Mucosa of descending colon (tissue), 3 donors: ENCODE measurements around the gene ABHD2. TPM values are rescaled to one million over a fixed set of nuclear protein-coding genes. Genes with fewer than 3 reads are reported as not detected.
A peak's percentile ranks its signal among the peaks of the same experiment; 100 is the strongest.
"Not testable (repeated sequence)": the region's sequence is repeated elsewhere in the genome, so short reads cannot be mapped to it uniquely, and the experiment has no call there.

Source experiments
- ATAC-seq: fragments of 200-7000 bp; cut with Tn5 transposase; one replicate; pipeline ENCODE4 v1.9.1; 2020; ENCODE audit warnings: mild to moderate bottlenecking, moderate library complexity
- DNase-seq, 3 donors: peaks; one replicate each; pipeline ENCODE4 v3.0.0-alpha.2; 2020
- H3K36me3 ChIP-seq: fragments of 200-600 bp; one replicate; pipeline ENCODE4 v1.8.0; 2021; ENCODE audit warnings: low read depth, mild to moderate bottlenecking
- H3K4me1 ChIP-seq: fragments of 200-600 bp; one replicate; pipeline ENCODE4 v1.8.0; 2021; ENCODE audit warnings: low read depth, mild to moderate bottlenecking
- H3K4me3 ChIP-seq: fragments of 200-600 bp; one replicate; pipeline ENCODE4 v1.8.0; 2021; ENCODE audit warnings: mild to moderate bottlenecking
- H3K9me3 ChIP-seq: fragments of 200-600 bp; one replicate; pipeline ENCODE4 v1.8.0; 2021; ENCODE audit warnings: mild to moderate bottlenecking
- intact Hi-C, 2 donors: fragments of 100-400 bp; cut with DNase I in 1 of 2; cut with micrococcal nuclease in 1 of 2; formaldehyde crosslinking; loops; one replicate each; pipeline versions ENCODE4 v1.11.0 to v1.11.1; 2022; cut with DNase I, micrococcal nuclease
- total RNA-seq, 3 donors: library from RNA; stranded (reverse); fragmentation: NEBNext Ultra II Directional in 2 of 3; extraction: Animal tissue kit (Norgen Biotek cat#: 25700) in 2 of 3; gene quantifications; one replicate each; pipeline versions ENCODE4 v1.2.1 to v1.2.4, GENCODE V29; 2021 to 2023
- TF ChIP-seq, protein P1 (sequence below): fragments of 200-600 bp; IDR thresholded peaks from one replicate; pipeline ENCODE4 v1.8.0; 2022; ENCODE audit warnings: antibody characterized with exemption, mild to moderate bottlenecking
- donor health status: DM: no; HTN: no; CAD: no; lungs with moderate emphysema.
- donor health status: DM: no; HTN: no; CAD: no.
- donor health status: DM: no; HTN: yes; CAD: no.

The ABHD2 gene
- total RNA-seq, 3 donors from 2014 or later, result 82.2 to 156 (median 92.7) TPM

DNA sequence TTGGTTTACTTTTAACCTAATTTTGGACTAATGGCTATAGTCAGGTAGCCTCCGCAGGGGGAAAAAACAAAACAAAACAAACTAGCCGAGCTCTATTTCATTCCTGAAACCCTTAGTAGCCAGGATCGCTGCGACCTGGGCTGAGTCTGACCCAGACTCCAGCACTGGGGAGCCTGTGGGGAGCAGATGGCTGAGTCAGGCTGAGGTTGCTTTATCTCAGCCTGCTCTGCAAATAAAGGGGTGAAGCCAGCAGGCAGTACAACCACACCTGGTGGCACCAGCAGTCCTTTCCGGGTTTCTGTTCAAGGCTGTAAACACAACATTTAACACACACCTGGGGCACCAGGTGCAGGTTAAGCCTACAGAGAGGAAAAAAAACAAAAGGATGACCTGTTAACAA is 27.3 kb downstream of the ABHD2 start:
- TF ChIP-seq, protein P1, sequence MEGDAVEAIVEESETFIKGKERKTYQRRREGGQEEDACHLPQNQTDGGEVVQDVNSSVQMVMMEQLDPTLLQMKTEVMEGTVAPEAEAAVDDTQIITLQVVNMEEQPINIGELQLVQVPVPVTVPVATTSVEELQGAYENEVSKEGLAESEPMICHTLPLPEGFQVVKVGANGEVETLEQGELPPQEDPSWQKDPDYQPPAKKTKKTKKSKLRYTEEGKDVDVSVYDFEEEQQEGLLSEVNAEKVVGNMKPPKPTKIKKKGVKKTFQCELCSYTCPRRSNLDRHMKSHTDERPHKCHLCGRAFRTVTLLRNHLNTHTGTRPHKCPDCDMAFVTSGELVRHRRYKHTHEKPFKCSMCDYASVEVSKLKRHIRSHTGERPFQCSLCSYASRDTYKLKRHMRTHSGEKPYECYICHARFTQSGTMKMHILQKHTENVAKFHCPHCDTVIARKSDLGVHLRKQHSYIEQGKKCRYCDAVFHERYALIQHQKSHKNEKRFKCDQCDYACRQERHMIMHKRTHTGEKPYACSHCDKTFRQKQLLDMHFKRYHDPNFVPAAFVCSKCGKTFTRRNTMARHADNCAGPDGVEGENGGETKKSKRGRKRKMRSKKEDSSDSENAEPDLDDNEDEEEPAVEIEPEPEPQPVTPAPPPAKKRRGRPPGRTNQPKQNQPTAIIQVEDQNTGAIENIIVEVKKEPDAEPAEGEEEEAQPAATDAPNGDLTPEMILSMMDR, result no peak
- Histone ChIP-seq H3K36me3 (no peaks in the 10 kb centered on the region), H3K4me1 (peaks cover 54% of the 10 kb centered on the region), H3K4me3 (no peak overlapping the region), H3K9me3 (no peaks in the 10 kb centered on the region)
- DNase-seq, result peak; percentile 66 to 70 (median 68)
- ATAC-seq, result peak; percentile 75
- intact Hi-C loops, result no loop called here

DNA sequence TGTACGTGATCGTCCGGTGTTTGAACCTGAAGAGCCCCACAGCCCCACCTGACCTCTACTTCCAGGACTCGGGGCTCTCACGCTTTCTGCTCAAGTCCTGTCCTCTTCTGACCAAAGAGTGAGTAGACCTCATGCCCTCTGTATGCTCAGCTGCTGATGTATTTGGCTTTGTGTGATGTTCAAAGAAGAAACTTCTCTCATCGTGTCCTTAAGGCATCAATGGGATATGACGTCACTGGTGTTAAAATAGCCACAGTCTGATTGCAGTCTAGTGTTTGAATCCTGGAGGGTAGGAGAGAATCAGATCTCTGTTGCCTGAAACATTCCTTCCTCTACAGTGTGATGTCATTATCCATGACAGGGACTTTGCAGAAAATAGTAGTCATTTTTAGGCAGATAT is 28.1 kb downstream of the ABHD2 start:
- no peaks in the 10 kb centered on the region for H3K9me3 ChIP-seq
- TF ChIP-seq, protein P1, result no peak
- no peak overlapping the region for H3K4me3 ChIP-seq
- H3K36me3 ChIP-seq, result no peaks in the 10 kb centered on the region
- intact Hi-C loops, result no loop called here
- no peak for DNase-seq
- H3K4me1 ChIP-seq, result peaks cover 62% of the 10 kb centered on the region
- ATAC-seq, result no peak

DNA sequence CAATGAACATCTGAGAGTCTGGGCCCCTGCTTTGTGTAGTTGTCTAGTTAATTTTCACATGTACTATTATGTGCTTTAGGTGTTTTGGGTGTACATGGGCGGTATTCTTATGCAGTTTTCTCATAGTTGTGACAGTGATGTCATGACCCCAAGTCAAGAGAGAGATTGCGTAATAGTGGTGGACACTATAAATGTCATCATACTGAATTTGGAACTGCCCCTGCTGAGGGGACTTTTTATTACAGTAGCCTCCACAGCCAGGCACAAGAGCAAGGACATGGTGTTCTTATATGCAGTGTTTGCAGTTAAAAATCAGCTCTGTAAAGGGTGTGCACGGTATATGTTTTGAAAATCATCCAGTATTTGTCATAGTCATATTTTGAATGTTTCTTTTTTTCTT is 29.5 kb downstream of the ABHD2 start:
- TF ChIP-seq, protein P1, result no peak
- Histone ChIP-seq H3K36me3 (no peaks in the 10 kb centered on the region), H3K9me3 (no peaks in the 10 kb centered on the region), H3K4me1 (peaks cover 59% of the 10 kb centered on the region), H3K4me3 (no peak overlapping the region)
- DNase-seq, result no peak
- no peak for ATAC-seq
- intact Hi-C loops, result no loop called here

DNA sequence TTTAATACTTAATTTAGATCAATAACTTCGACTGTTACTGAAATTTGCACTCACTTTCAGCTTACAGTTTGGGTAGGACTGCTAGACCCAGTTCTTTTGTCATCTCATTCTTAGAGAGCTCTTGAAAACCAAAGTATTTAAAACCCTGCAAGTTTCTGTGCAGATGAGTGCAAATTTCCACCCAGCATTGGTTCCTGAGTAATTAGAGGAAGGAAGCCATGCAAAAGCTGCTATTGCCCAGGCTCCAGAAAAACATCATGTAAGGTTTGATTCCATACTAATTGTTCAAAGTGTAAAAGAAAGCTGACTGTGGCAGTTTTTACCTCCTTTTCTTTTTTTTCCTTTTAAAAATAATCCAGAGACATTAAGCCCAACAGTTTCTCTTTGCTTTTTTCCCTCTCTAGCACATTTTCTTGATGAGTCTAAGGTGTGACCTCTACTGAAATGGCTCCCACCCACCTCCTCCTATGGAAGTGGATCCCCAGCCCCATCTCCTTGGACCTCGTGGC is 30.3 kb downstream of the ABHD2 start:
- TF ChIP-seq, protein P1, result no peak
- ATAC-seq (no peak), DNase-seq (no peak)
- H3K4me3 ChIP-seq, result no peak overlapping the region
- intact Hi-C loops, result no loop called here
- no peaks in the 10 kb centered on the region for H3K36me3 ChIP-seq
- H3K9me3 ChIP-seq, result no peaks in the 10 kb centered on the region
- H3K4me1 ChIP-seq, result peaks cover 53% of the 10 kb centered on the region

DNA sequence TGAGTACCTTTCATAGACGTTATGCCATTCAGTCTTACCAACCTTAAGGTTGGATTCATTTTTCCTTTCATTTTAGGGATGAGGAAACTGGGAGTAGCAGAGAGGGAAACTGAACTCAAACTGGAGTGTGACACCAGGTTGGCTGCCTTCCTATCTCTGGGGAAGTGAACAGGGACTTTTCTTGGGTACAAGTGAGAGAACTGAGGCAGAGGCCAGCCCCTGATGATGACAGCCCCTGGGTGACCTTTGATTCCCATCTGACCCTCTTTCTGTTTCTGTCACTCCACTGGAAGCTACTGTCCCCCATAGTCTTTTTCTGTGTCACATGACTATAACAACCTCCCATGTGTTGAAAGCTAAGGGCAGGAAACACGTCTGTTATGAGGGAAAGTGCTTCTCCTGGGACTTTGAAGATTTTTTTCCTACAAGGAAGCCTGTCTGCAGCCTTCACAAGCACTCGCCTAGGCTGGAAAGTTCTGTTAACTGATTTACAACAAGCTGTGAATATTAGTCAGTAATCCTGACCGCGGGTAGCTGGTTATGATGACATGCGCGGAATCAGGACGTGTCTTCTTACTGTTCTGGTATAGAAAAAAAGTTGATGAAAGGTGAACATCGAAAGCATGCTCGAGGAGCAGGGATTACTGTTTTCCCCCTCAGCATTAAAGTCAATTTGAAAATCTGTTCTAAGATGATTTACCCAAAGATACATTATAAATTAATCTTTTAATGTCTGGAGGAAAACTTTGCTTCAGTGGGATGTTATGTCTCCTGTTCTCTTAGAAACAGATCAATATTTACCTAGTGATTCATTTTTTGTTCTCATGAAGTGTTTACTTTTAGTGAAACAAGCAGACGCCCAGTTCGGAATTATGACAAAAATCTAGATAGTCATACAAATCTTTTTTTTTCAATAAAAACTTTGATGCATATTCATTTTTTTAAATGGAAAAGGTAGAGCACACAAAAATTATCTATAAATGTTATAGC is 31.5 kb downstream of the ABHD2 start:
- TF ChIP-seq, protein P1, result no peak
- DNase-seq, result no peak
- Histone ChIP-seq H3K36me3 (no peaks in the 10 kb centered on the region), H3K4me3 (no peak overlapping the region), H3K4me1 (peaks cover 53% of the 10 kb centered on the region), H3K9me3 (no peaks in the 10 kb centered on the region)
- ATAC-seq, result peak; percentile 50
- intact Hi-C loops, result no loop called here

DNA sequence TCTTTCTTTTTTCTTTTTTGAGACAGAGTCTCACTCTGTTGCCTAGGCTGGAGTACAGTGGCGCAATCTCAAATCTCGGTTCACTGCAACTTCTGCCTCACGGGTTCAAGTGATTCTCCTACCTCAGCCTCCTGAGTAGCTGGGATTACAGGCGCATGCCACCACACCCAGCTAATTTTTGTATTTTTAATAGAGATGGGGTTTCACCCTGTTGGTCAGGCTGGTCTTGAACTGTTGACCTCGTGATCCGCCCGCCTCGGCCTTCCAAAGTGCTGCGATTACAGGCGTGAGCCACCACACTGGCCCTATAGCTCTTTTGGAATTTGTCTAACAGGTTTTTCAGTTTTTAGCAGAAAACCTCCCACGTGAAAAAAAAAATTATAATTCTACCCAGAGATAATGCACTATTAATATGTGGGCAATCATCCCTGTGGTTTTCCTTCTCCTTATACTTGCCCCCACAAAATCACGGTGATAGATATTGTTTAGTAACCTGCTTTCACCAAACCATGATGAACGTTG is 32.3 kb downstream of the ABHD2 start:
- H3K4me1 ChIP-seq, result peaks cover 51% of the 10 kb centered on the region
- H3K4me3 ChIP-seq, intact Hi-C loops, ATAC-seq, H3K36me3 ChIP-seq, H3K9me3 ChIP-seq, DNase-seq: not testable (repeated sequence)
